Measurements from ENCODE around the gene NPAS2.

DNA sequence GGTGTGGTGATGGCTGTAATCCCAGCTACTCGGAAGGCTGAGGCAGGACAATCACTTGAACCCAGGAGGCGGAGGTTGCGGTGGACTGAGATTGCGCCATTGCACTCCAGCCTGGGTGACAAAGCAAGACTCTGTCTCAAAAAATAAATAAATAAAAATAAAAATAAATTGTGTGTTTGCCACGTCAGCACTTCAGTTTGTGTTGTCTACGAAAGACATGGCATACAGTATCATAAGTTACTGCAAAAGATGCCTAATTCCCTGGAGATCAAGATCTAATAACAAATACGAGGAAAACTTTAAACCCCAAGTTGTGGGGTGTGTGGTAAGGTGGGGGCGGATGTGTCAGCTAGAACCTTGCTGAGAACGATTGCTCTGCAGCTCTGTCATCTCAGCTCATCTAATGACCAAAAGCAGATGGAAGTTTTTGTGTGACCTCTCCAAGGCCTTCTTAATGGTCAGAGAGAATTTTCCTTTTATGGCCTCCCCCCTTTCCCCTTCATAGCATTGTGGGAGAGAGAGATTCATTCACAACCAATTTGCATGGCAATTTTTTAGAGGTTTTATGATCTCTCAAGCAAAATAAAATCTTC is 11.3 kb downstream of the NPAS2 start:
- TF ChIP-seq, protein P1, sequence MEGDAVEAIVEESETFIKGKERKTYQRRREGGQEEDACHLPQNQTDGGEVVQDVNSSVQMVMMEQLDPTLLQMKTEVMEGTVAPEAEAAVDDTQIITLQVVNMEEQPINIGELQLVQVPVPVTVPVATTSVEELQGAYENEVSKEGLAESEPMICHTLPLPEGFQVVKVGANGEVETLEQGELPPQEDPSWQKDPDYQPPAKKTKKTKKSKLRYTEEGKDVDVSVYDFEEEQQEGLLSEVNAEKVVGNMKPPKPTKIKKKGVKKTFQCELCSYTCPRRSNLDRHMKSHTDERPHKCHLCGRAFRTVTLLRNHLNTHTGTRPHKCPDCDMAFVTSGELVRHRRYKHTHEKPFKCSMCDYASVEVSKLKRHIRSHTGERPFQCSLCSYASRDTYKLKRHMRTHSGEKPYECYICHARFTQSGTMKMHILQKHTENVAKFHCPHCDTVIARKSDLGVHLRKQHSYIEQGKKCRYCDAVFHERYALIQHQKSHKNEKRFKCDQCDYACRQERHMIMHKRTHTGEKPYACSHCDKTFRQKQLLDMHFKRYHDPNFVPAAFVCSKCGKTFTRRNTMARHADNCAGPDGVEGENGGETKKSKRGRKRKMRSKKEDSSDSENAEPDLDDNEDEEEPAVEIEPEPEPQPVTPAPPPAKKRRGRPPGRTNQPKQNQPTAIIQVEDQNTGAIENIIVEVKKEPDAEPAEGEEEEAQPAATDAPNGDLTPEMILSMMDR (IDR thresholded peaks at IDR 0.05 in 2 of 3, conservative IDR thresholded peaks at IDR 0.05 in 1 of 3; ENCODE audit: borderline replicate concordance in 1 of 3, insufficient read depth in 1 of 3, low read depth in 2 of 3, low read length in 2 of 3), result no peak
- TF ChIP-seq POLR2A (IDR thresholded peaks at IDR 0.05; ENCODE audit: borderline replicate concordance, extremely low read depth, insufficient read depth, insufficient read length), result no peak
- TF ChIP-seq JUND (IDR thresholded peaks at IDR 0.05), result no peak
- no peak for TF ChIP-seq SIN3A (IDR thresholded peaks at IDR 0.05; ENCODE audit: low read depth)
- TF ChIP-seq CBX3 (IDR thresholded peaks at IDR 0.05; ENCODE audit: low read depth), result no peak
- no peak for TF ChIP-seq REST (IDR thresholded peaks at IDR 0.05; ENCODE audit: low read depth)
- TF ChIP-seq, protein P2, sequence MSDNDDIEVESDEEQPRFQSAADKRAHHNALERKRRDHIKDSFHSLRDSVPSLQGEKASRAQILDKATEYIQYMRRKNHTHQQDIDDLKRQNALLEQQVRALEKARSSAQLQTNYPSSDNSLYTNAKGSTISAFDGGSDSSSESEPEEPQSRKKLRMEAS (IDR thresholded peaks at IDR 0.05), result no peak
- no peak for TF ChIP-seq YY1 (IDR thresholded peaks at IDR 0.05; ENCODE audit: extremely low read depth, insufficient replicate concordance, low read depth, low read length)
- TF ChIP-seq EGR1 (IDR thresholded peaks at IDR 0.05; ENCODE audit: low read depth), result no peak

All from HCT116 (cell line).